Naive thymus-derived CD8-positive, alpha-beta T cell (primary cell): ENCODE results near the gene GPR84. TPM values are rescaled to one million over a fixed set of nuclear protein-coding genes. Genes with fewer than 3 reads are reported as not detected.
A peak's percentile ranks its signal among the peaks of the same experiment; 100 is the strongest.

Experiments
- ATAC-seq, 2 donors: fragments of 150-1000 bp; cut with Tn5 transposase in 1 of 2; sonication (Bioruptor Pico), chemical (Tn5 transposase) in 1 of 2; 1 replicate in 1 of 2; 2 replicates in 1 of 2; pipeline ENCODE4 v1.10.0; 2021; ENCODE audit warnings: mild to moderate bottlenecking in 2 of 2, moderate library complexity in 2 of 2
- POLR2A ChIA-PET: fragments of 350-600 bp; sonication (Branson Sonifier 250); formaldehyde crosslinking; loops from one replicate; lab custom pipeline; 2021; ENCODE audit warnings: antibody characterized with exemption; lab: Charles Lee
- DNase-seq, 10 donors: peaks; one replicate each; pipeline versions ENCODE4 v3.0.0 to v3.0.0-alpha.2; 2020 to 2022
- H3K27ac Mint-ChIP-seq, 10 donors: one replicate each; pipeline ENCODE4 v1.8.0; 2020 to 2022; ENCODE audit warnings: mild to moderate bottlenecking in 10 of 10, mixed read lengths in 10 of 10, moderate library complexity in 4 of 10, inconsistent platforms in 1 of 10
- H3K27me3 Mint-ChIP-seq, 5 donors: one replicate each; pipeline ENCODE4 v1.8.0; 2021 to 2022; ENCODE audit warnings: mixed read lengths in 5 of 5
- H3K36me3 Mint-ChIP-seq, 3 donors: one replicate each; pipeline ENCODE4 v1.8.0; 2020 to 2022; ENCODE audit warnings: mixed read lengths in 3 of 3, mild to moderate bottlenecking in 2 of 3, inconsistent platforms in 1 of 3
- H3K4me1 Mint-ChIP-seq, 4 donors: one replicate each; pipeline ENCODE4 v1.8.0; 2021 to 2022; ENCODE audit warnings: mixed read lengths in 4 of 4
- H3K4me3 Mint-ChIP-seq, 10 donors: one replicate each; pipeline ENCODE4 v1.8.0; 2020 to 2022; ENCODE audit warnings: mild to moderate bottlenecking in 10 of 10, mixed read lengths in 10 of 10, moderate library complexity in 6 of 10, inconsistent platforms in 1 of 10
- H3K9me3 Mint-ChIP-seq, 9 donors: one replicate each; pipeline ENCODE4 v1.8.0; 2020 to 2022; ENCODE audit warnings: mixed read lengths in 9 of 9, mild to moderate bottlenecking in 3 of 9, inconsistent platforms in 1 of 9, moderate library complexity in 1 of 9
- polyA plus RNA-seq, 3 donors: library from polyadenylated mRNA; unstranded; fragments of 300-500 nt; fragmentation: Illumina TruSeq; gene quantifications; one replicate each; pipeline ENCODE4 v1.2.3, GENCODE V29; 2021
- total RNA-seq, 8 experiments: library from RNA in 2 of 8; stranded (reverse) in 2 of 8; gene quantifications; one replicate each; pipeline ENCODE4 v1.2.3 and lab custom pipeline; 2021 to 2026

Gene GPR84
- total and polyA plus RNA-seq, 5 experiments from 2014 or later: not detected

DNA sequence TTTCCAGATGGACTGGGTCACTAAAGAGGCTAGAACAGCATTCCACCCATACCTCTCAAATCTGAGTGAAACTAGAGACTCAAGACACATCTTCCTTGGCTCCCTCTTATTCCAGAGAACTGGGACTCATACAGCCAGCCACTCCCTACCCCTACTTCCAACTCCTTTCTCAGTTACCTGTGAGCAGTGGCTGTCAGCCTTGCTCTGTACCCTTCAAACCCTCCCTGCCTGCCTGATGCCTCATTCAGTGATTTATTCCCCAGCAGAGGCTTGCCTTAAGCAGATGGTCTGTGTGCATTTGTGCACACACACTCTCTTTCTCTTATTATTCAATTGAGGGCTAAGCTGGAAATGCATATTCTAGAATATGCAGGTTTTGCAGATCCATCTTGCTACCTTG lies 14.6 kb downstream of the GPR84 start:
- Mint-ChIP-seq H3K27me3 (no peaks in the 10 kb centered on the region), H3K36me3 (peaks cover 8 to 65% (median 13%) of the 10 kb centered on the region in 3 donors), H3K4me3 (peak overlapping the region in 1 of 10 donors; percentile 12), H3K9me3 (no peaks in the 10 kb centered on the region), H3K4me1 (peaks cover 10 to 24% (median 18%) of the 10 kb centered on the region in 4 donors), H3K27ac (peak overlapping the region in 3 of 10 donors; percentile 22 to 69 (median 40))
- DNase-seq: no peak
- no peak for ATAC-seq
- POLR2A ChIA-PET: interaction anchor here (1.6 kb wide), 1 partner anchor 25 kb away, joined by 3 read pairs; the partner anchor contains the start of gene COPZ1

DNA sequence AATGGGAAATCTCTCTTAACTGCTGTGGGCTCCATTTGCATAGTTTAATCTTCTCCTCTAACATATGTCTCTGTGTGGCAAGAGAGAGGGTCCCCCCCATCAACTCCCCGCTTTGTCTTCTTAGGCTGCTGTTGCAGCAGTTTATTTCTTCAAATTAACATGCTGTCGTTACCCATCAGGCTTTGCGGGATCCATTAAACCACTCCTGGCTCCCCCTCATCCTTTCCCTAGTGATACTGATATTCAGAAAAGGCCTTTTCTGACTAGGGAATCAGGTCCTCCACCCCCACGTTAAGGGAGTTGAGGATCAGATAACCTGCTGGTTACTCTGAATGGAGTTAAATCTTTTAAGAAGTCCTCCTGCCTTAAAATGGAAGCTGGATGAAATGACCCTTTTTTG lies 15.2 kb downstream of the GPR84 start:
- DNase-seq (no peak), ATAC-seq (no peak)
- Mint-ChIP-seq H3K27ac (peak overlapping the region in 1 of 10 donors; percentile 18), H3K4me3 (no peak overlapping the region), H3K4me1 (peaks cover 10 to 24% (median 18%) of the 10 kb centered on the region in 4 donors), H3K27me3 (no peaks in the 10 kb centered on the region), H3K9me3 (no peaks in the 10 kb centered on the region), H3K36me3 (peaks cover 8 to 68% (median 13%) of the 10 kb centered on the region in 3 donors)
- POLR2A ChIA-PET: interaction anchor here (1.6 kb wide), 1 partner anchor 24 kb away, joined by 3 read pairs; the partner anchor contains the start of gene COPZ1

DNA sequence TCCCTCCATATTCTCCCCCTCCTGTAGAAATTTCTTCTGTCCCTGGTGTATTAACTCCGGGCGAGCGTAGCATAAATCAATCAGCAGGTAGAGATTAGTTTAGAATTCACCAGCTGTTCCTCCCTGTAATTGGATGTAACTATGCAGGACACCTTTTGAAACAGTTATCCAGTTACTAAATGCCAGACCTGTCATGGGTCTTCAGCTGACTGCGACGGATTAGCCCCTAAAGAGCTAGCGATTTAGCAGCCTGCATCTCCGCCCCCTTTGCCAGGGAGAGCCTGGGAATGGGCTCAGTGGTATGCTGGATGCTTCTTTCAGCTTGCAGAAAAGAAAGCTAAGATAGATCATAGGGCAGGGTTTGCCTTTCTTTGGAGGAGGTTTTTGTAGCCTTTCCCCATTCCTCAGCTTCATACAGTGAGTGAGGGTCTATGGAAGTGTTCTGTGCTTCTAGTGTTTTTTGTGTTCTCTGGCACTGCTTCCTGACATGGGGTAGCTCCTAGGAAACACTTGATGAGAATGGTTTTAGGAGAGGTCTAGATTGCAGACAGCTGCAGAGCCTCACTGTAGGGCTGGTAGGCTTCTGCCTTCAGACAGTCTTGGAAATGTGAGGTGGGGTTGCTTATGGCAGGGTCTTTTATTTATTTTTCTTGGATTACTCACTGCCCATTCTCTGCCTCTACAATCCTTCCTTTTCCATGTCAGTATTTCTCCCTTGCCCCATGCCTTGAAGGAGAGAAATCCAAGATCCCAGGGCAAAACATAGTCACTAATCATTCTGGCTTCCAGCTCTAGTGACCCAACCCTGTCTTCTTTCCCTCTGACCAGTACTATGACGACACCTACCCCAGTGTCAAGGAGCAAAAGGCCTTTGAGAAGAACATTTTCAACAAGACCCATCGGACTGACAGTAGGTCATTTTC lies 22.6 kb downstream of the GPR84 start:
- DNase-seq (no peak), ATAC-seq (no peak)
- Mint-ChIP-seq H3K4me1 (peaks cover 9 to 22% (median 22%) of the 10 kb centered on the region in 4 donors), H3K27ac (no peak overlapping the region), H3K4me3 (no peak overlapping the region), H3K9me3 (no peaks in the 10 kb centered on the region), H3K36me3 (peaks cover 6 to 60% (median 26%) of the 10 kb centered on the region in 3 donors), H3K27me3 (no peaks in the 10 kb centered on the region)
- POLR2A ChIA-PET: interaction anchor here (1.2 to 1.3 kb wide), 2 partner anchors 16 to 17 kb away, joined by 3 to 4 read pairs; partner anchors contain the start of gene COPZ1

DNA sequence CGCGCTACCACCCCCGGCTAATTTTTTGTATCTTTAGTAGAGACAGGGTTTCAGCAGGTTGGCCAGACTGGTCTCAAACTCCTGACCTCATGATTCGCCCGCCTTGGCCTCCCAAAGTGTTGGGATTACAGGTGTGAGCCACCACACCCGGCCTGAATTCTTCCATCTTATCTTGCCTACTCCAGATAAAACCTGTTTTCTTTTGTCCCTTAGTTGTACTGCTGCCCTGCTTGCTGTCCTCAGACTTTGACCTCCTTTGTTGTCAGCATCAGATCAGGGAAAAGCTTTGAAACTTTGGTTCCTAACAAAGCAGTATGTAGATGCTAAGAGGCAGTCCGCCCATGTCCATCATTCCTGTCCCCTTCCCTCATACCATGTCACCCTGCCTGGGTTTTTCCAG lies 23.4 kb downstream of the GPR84 start:
- H3K4me1 Mint-ChIP-seq: peaks cover 9 to 29% (median 27%) of the 10 kb centered on the region in 4 donors
- ATAC-seq (no peak), DNase-seq (no peak)
- POLR2A ChIA-PET: interaction anchor here (1.2 to 1.3 kb wide), 2 partner anchors 16 to 17 kb away, joined by 3 to 4 read pairs; partner anchors contain the start of gene COPZ1
- no peak overlapping the region for H3K27ac Mint-ChIP-seq
- H3K27me3 Mint-ChIP-seq: no peaks in the 10 kb centered on the region
- peaks cover 6 to 56% (median 26%) of the 10 kb centered on the region in 3 donors for H3K36me3 Mint-ChIP-seq
- no peak overlapping the region for H3K4me3 Mint-ChIP-seq
- no peaks in the 10 kb centered on the region for H3K9me3 Mint-ChIP-seq

DNA sequence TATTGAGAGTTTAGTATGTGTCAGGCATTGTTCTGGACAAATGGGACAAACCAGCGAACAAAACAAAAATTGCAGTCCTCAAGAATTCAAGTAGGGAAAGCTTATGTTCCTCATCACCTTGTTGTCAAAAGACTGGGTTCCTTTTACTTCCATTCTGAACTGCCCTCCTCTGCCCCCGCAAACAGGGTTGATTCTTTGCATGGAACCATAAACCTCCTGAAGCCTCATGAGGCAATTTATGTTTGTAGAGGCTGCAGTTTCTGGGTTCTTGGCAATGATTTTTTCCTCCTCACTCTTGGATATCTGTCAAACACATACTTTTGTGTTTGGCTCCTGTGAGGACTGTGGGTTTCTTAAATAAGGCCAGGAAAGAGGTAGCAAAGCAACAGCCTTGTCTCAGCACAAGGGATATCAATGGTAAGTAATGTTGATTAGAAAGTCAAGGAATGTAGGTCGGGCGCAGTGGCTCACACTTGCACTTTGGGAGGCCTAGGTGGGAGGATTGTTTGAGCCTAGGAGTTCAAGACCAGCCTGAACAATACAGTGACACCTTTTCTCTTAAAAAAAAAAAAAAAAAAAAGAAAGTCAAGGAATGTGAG lies 25.5 kb downstream of the GPR84 start:
- no peaks in the 10 kb centered on the region for H3K27me3 Mint-ChIP-seq
- peaks cover 6 to 42% (median 21%) of the 10 kb centered on the region in 3 donors for H3K36me3 Mint-ChIP-seq
- DNase-seq: no peak
- H3K9me3 Mint-ChIP-seq: no peaks in the 10 kb centered on the region
- no peak for ATAC-seq
- peaks cover 9 to 31% (median 30%) of the 10 kb centered on the region in 4 donors for H3K4me1 Mint-ChIP-seq
- H3K27ac Mint-ChIP-seq: peak overlapping the region in 2 of 10 donors; percentile 9 to 40
- POLR2A ChIA-PET: no interaction called here
- H3K4me3 Mint-ChIP-seq: no peak overlapping the region

DNA sequence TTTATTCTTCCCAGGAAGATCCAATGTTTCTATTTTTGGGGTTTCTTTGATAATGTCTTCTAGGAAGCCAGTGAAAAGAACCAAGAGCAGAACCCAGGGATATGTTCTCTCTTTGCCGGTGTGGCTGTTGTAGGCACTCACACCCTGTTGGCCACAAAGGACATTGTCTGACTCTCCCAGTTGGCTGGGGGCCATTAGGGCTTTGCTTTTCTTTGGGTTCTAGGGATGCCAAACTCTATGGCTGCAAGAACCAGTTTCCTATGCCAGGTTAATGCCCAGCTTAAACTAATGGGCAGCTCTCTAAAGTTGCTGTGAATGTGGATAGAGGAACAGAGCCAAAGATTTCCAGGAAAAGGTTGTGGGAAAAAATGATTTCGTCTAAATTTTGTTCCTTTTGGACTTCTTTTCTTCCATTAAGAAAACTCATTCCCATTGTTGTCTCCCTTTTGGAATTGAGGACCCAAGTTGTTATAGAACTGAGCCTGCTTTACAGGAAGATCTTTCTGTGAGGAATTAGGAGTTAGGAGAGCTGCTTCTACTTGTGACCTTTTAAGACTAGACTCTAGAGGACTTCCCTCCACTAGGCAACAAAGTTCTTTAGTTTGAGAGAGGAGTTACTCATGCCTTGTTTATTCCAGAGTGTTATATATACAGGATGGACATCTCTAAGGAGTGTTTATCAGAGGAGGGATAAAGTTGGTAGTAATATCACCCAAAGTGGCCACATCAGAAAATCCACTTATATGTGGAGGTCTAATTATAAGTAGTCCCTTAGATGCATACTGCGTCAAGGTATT lies 26.2 kb downstream of the GPR84 start:
- H3K9me3 Mint-ChIP-seq: no peaks in the 10 kb centered on the region
- peaks cover 0 to 39% (median 19%) of the 10 kb centered on the region in 3 donors for H3K36me3 Mint-ChIP-seq
- no peak for DNase-seq
- peak overlapping the region in 1 of 10 donors; percentile 74 for H3K27ac Mint-ChIP-seq
- no peak for ATAC-seq
- H3K4me1 Mint-ChIP-seq: peaks cover 9 to 38% (median 34%) of the 10 kb centered on the region in 4 donors
- no peaks in the 10 kb centered on the region for H3K27me3 Mint-ChIP-seq
- H3K4me3 Mint-ChIP-seq: no peak overlapping the region
- POLR2A ChIA-PET: interaction anchor here (2.1 kb wide), 1 partner anchor 21 kb away, joined by 7 read pairs; no protein-coding TSS in a partner anchor

DNA sequence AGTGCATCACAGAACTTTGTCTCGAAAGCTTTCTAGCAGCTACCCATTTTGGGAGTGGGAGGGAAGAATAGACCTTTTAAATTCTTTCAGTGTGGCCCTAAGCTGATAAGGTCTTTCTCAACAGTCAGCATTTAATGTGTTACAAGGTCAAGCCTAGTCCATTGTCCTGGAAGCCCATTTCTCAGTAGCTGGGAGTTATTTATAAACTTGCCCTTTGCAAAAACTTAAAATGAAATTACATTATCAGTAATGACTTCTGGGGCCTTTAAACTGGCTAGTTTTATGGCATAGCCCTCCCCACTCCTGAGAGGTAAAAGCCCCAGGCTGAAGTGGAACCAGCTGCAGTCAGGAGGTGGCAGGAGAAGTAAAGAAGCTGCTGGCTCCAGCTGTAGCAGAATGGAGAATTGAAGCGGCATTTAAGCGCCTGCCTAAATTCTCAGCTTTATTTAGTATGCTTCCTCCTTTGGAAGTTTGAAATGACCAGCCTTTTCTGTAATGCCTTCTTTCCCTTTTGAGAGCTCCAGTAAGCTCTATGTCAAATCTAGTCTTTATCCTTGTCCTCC lies 26.9 kb downstream of the GPR84 start:
- no peak for DNase-seq
- Mint-ChIP-seq H3K4me1 (peaks cover 9 to 42% (median 35%) of the 10 kb centered on the region in 4 donors), H3K27me3 (no peaks in the 10 kb centered on the region), H3K4me3 (no peak overlapping the region), H3K36me3 (peaks cover 0 to 32% (median 15%) of the 10 kb centered on the region in 3 donors), H3K9me3 (no peaks in the 10 kb centered on the region), H3K27ac (peak overlapping the region in 1 of 10 donors; percentile 74)
- no peak for ATAC-seq
- POLR2A ChIA-PET: interaction anchor here (1.7 to 2.1 kb wide), 3 partner anchors 10 to 22 kb away, joined by 4 to 7 read pairs (median 6); no protein-coding TSS in a partner anchor

DNA sequence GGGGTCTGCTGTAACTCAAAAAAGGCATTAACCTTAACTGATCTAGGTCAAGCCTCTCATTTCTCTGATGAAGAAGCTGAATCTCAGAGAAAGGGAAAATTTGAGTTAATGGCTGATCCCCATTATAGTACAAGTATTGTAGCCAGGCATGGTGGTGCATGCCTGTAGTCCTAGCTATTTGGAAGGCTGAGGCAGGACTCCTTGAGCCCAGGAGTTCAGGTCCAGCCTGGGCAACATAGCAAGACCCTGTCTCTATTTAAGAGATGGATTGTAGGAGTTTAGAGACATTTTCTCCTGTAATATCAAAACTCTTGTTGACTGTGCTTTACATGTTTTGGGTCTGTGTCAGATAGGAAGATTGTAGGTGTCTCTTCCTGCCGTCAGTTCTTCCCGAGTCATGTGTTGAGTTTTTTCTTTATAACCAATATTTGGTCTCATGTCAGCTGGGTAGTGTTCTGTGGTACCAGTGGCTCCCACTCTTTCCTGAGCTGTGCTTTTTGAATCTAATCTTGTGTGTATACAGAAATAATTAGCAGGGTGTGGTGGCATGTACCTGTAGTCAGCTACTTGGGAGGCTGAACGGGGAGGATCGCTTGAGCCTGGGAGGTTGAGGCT lies 30.8 kb downstream of the GPR84 start:
- H3K27ac Mint-ChIP-seq: peak overlapping the region in 1 of 10 donors; percentile 57
- POLR2A ChIA-PET: interaction anchor here (0.6 to 2.2 kb wide), 3 partner anchors 9 to 35 kb away, joined by 3 to 11 read pairs (median 3); partner anchors contain the start of gene COPZ1
- ATAC-seq (no peak), DNase-seq (no peak)
- no peak overlapping the region for H3K4me3 Mint-ChIP-seq
- peaks cover 0 to 18% (median 0%) of the 10 kb centered on the region in 3 donors for H3K36me3 Mint-ChIP-seq
- H3K27me3 Mint-ChIP-seq: no peaks in the 10 kb centered on the region
- no peaks in the 10 kb centered on the region for H3K9me3 Mint-ChIP-seq
- peaks cover 16 to 66% (median 57%) of the 10 kb centered on the region in 4 donors for H3K4me1 Mint-ChIP-seq

DNA sequence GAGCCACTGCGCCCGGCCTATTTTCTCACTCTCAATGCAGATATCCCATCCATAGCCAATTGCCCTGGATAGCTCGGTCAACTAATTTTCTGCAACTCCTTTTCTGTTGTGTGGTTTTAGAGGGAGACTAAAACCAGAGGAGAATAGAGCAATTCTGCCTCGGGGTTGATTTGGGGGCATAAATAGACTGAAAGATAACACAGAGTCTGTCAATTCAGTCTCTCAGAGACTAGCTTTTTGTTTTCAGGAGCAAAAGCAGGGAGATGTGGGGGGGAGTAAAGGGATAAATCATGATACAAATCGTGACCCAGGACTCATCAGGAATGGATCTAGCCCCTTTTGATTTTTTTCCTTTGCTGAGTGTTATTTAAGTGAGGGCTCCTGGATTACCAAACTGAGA lies 32.8 kb downstream of the GPR84 start:
- POLR2A ChIA-PET: interaction anchor here (1.2 kb wide), 2 partner anchors 25 to 28 kb away, joined by 4 read pairs; no protein-coding TSS in a partner anchor
- Mint-ChIP-seq H3K27ac (peak overlapping the region; percentile 34 to 92 (median 76)), H3K4me1 (peaks cover 18 to 69% (median 54%) of the 10 kb centered on the region in 4 donors), H3K27me3 (no peaks in the 10 kb centered on the region), H3K9me3 (no peaks in the 10 kb centered on the region), H3K36me3 (peaks cover 0 to 21% (median 0%) of the 10 kb centered on the region in 3 donors), H3K4me3 (peak overlapping the region in 6 of 10 donors; percentile 5 to 41 (median 16))
- DNase-seq (no peak), ATAC-seq (no peak)

DNA sequence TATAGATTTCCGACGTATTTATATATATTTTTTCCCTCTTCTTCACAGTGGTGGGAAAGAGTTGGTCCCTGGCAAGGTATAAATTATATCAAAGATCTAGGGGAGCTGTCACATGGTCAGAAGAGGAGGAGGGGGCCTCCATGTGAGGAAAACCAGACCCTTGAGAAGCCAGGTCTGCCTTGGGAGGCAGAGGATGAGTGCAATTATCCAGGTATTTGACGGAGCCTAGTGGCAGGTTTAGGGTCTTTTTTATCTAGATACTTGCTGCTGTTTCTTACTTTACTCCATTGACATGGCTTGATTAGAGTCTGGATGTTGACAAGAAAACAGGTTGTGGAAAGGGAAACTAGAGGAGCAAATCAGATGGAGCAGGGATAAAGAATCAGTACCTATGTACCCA lies 33.8 kb downstream of the GPR84 start:
- POLR2A ChIA-PET: interaction anchor here (2.2 kb wide), 1 partner anchor 51 kb away, joined by 8 read pairs; the partner anchor contains the start of genes CBX5 and HNRNPA1

DNA sequence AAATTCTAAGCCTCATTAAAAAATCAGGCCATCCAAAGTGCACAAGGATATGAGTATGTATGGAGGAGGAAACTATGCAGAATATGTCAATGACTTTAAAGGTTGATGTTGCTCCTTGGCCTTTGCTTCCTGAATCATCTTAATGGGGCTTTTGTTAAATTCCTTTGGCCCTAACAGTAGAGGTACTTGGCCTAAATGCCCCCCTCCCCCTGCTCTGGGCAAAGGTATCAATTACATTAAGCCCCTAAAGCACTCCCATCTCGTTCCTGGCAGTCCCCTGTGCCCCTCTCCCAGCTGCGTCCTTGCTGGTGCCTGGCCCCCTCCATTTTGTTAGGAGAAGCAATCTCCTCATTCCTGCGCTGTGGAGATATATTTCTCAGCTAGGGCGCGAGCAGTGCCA lies 34.5 kb downstream of the GPR84 start:
- no peaks in the 10 kb centered on the region for H3K27me3 Mint-ChIP-seq
- no peaks in the 10 kb centered on the region for H3K9me3 Mint-ChIP-seq
- DNase-seq: no peak
- POLR2A ChIA-PET: interaction anchor here (2.2 kb wide), 1 partner anchor 50 kb away, joined by 8 read pairs; the partner anchor contains the start of genes CBX5 and HNRNPA1
- no peak overlapping the region for H3K4me3 Mint-ChIP-seq
- peak overlapping the region; percentile 34 to 92 (median 58) for H3K27ac Mint-ChIP-seq
- H3K36me3 Mint-ChIP-seq: peaks cover 0 to 20% (median 0%) of the 10 kb centered on the region in 3 donors
- H3K4me1 Mint-ChIP-seq: peaks cover 26 to 74% (median 60%) of the 10 kb centered on the region in 4 donors
- ATAC-seq: no peak

More for the DNA sequence above, 33.8 kb downstream of the GPR84 start:
- peak overlapping the region; percentile 45 to 92 (median 81) for H3K27ac Mint-ChIP-seq
- ATAC-seq: no peak
- H3K9me3 Mint-ChIP-seq: no peaks in the 10 kb centered on the region
- no peaks in the 10 kb centered on the region for H3K27me3 Mint-ChIP-seq
- DNase-seq: no peak
- H3K4me3 Mint-ChIP-seq: peak overlapping the region in 8 of 10 donors; percentile 4 to 74 (median 21)
- H3K36me3 Mint-ChIP-seq: peaks cover 0 to 20% (median 0%) of the 10 kb centered on the region in 3 donors
- H3K4me1 Mint-ChIP-seq: peaks cover 21 to 70% (median 54%) of the 10 kb centered on the region in 4 donors
